Midbrain (tissue), 1 donor: ENCODE results near the gene SCP2D1.

Experiments
- DNase-seq: peaks from one replicate; lab custom pipeline; 2025; lab: John Stamatoyannopoulos, UW

The SCP2D1 gene

DNA sequence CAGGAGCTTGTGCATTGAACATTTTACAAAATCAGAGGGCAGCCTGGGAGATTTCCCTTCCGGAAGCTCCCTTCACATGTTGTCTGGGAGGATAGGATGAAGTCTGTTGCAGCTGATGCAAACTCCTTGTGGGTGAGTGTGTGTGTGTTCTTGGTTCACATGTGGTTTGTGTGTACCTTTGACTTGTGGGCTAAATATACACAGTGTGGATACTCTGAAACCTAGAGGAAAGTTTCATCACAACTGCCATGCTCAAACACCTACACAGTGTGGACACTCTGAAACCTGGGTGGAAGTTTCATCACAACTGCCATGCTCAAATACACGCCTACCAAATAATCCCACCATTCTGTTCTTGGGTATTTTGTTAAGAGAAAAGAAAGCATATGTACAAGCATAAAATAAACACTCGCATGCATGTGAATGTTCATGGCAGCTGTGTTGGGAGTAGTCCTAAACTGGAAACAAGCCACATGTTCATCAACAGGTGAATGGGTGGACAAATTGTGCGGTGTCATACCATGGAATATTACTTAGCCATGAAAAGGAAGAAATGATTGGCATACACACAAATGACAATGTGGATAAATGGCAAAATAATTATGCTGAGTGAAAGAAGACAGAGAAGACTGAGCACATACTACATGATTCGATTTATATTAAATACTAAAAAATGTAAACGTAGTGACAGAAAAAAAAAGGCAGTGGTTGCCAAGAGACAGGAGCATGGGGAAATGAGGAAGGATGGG is 1.8 kb downstream of the SCP2D1 start:
- DNase-seq = no peak

DNA sequence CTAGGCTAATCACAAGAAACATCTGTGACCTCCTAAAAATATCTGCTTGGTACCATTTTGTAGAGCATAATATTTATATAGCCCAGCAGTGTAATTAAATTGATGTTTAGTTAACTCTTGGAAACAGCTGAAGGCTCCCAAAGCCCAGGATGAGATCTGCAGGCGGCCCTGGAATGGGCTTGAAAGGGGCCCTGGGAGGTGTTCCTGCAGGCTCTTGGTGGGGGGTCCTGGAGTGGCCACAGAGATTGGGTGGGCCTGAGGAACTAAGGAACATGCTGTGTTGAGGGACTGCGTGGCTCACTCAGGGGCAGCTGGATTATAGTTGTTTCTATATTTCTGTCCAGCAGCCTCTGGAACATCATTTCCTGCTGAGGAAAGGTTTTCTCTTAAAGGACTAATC is 9.2 kb downstream of the SCP2D1 start:
- no peak for DNase-seq

GRCh38 chr20:18831830-18832499 is 18.4 kb downstream of the SCP2D1 start:
- no peak for DNase-seq

GRCh38 chr20:18832546-18833200 is 19.1 kb downstream of the SCP2D1 start:
- DNase-seq = no peak

DNA sequence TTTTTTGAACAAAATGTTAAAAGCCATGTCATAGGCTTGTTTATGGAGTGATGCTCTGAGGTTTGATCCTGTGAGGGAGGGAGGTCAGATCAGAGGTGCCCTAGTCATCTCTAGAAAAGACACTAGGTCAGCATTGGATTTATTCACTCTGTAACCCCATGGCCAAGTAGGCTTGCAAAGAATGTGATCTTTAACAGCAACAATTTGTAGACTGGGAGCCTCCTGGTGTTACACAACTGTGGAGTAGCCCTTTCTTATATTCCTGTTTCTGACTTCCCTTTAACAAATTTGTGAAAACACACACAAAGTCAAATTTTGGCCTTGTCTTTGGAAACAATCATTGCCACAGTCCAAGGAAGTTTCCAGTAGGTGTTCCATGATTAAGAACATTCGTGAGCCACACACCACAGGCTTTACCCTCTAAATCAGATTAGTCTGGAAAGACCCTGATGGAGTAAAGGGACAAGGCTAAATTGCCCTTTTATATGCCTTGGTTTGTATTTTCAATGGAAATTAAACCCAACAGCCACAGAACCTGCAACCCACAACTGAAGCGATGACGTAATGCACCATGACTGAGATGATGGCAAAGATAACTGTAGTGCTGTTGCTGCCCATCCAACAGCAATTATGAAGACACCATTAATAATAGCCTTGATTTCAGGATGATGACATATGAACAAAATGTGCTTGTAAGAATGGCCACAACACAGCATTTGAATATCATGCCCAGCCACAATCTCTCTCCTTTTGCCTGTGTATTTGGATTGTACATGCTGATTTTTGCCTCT is 22.1 kb downstream of the SCP2D1 start:
- no peak for DNase-seq

- DNase-seq = no peak
Measured at GRCh38 chr20:18837718-18838117, 24.1 kb downstream of the SCP2D1 start.

- no peak for DNase-seq
Measured at GRCh38 chr20:18839507-18840247, 26.1 kb downstream of the SCP2D1 start.

DNA sequence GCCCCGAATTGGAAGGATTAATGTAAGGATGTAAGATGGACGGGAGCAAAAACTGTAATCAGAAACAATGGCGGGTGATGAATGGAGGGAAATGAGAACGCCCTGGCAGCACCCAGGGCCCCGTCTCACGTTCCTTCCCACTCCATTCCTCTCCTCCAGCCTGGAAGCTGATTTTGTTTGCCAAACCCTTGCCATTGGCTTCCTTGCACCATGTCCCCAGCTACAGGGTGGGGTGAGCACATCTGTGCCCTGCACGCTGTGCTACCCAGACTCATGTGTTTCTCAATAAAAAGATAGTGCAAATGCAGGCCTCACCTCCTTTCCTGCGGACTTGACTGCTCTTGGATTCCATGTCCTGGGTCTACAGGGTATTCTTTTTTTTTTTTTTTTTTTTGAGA is 26.7 kb downstream of the SCP2D1 start:
- DNase-seq = no peak

- DNase-seq = no peak
Measured at GRCh38 chr20:18845017-18845416, 31.4 kb downstream of the SCP2D1 start.

DNA sequence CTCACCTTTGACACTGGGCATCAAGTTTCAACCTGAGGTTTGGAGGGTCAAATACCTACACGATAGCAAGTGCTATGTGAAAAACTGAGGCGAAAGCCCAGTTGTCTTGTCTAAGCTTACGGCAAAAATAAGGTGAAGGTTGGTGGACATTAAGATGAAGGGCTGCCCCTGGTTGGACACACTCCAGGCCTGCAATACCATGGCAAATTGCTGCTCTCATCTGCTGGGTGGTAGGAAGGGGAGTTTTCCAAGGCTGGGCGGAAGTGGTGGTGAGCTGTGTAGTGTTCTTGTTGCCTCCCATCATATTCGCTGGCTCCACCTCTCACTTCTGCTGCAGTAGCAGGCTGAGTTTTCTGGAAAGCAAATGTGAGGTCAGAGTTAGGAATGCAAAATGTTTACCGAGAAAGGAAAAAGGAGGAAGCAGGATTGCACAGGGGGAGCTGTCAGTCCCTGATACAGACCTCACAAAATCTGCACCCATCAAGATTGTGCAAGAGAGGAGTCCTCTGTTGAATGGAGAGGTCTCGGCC is 33.7 kb downstream of the SCP2D1 start:
- DNase-seq = no peak

GRCh38 chr20:18849131-18849530 is 35.5 kb downstream of the SCP2D1 start:
- DNase-seq = no peak

- DNase-seq = no peak
Measured at GRCh38 chr20:18851629-18852028, 38.0 kb downstream of the SCP2D1 start.

DNA sequence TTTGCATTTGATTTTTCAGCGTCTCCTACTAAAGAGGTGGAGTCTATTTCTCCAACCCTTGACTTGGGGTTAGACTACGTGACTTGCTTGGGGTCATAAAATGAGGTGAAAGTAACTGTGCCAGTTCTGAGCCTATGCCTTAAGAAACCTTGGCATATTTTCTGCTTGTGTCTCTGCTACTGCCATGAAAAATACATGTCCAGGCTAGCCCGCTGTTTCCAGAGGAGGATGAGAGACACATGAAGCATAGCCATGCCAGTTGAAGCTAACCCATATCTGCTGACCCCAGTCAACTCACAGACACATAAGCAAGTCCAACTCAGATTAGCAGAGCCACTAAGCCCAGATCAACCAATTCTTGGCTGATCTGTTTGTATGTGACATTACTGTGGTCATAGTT is 38.7 kb downstream of the SCP2D1 start:
- DNase-seq = no peak

- DNase-seq = no peak
Measured at GRCh38 chr20:18853216-18853615, 39.6 kb downstream of the SCP2D1 start.

DNA sequence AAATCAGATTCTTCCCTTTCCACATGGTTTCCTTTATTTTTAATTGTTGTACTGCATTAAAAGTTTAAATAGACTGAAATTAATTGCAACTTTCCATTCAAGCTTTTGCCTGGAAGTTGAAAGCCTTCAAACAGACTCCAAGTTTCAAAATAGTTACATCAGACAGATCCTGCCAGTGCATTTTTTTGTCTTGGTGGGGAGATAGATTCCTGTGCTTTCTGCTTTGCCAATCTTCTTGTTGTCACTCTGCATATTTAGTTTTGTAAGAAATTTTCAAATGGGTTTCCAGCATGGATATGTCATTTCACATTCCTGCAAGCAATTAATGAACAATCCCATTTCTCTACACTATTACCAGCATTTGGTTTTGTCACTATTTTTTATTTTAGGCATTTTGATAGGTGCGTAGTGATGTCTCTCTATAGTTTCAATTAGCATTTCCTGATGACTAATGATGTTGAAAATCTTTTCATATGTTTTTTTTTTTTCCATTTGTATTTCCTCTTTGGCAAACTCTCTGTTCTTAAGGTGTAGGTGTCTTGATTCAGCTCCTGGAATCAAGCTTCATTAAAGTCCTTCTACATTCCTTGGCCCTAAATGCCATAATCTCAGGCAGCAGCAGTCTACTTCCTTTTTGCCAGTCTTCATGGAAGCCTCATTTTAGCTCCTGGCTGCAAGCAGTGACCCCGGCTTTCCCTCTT is 40.5 kb downstream of the SCP2D1 start:
- no peak for DNase-seq

GRCh38 chr20:18855882-18856281 is 42.3 kb downstream of the SCP2D1 start:
- no peak for DNase-seq

- DNase-seq = no peak
Measured at GRCh38 chr20:18856873-18857272, 43.3 kb downstream of the SCP2D1 start.

DNA sequence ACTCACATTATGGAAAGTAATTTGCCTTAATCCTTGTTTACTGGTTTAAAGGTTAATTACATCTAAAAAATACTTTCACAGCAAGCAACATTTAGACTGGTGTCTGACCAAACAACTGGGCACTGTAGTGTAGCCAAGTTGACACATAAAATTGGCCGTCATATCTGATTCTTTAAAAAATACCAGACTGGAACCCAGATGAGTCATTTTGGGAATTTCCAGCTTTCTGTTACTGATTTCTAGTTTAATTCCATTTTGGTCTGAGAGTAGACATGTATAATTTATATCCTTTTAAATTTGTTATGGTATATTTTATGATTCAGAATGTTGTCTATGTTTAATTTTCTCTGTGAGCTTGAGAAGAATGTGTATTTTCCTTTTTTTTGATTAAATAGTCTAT is 44.1 kb downstream of the SCP2D1 start:
- DNase-seq = no peak

- DNase-seq = no peak
Measured at GRCh38 chr20:18858816-18859215, 45.2 kb downstream of the SCP2D1 start.
